Measurements from ENCODE around the gene CSN2.

GRCh38 chr4:69991016-69991415 is 25.5 kb upstream of the CSN2 start:
- TF ChIP-seq, protein P1, sequence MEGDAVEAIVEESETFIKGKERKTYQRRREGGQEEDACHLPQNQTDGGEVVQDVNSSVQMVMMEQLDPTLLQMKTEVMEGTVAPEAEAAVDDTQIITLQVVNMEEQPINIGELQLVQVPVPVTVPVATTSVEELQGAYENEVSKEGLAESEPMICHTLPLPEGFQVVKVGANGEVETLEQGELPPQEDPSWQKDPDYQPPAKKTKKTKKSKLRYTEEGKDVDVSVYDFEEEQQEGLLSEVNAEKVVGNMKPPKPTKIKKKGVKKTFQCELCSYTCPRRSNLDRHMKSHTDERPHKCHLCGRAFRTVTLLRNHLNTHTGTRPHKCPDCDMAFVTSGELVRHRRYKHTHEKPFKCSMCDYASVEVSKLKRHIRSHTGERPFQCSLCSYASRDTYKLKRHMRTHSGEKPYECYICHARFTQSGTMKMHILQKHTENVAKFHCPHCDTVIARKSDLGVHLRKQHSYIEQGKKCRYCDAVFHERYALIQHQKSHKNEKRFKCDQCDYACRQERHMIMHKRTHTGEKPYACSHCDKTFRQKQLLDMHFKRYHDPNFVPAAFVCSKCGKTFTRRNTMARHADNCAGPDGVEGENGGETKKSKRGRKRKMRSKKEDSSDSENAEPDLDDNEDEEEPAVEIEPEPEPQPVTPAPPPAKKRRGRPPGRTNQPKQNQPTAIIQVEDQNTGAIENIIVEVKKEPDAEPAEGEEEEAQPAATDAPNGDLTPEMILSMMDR (IDR thresholded peaks at IDR 0.05) = no peak
- no peak for TF ChIP-seq POLR2A (IDR thresholded peaks at IDR 0.05)
